Activated T-helper 2 cell treated with anti-CD3 and anti-CD28 coated beads, Interferon-gamma antibody, Interleukin-2, Interleukin-4, amounts not matched to agents 10 μg/mL and 5 μg/mL and 100 μg/mL, durations not matched to agents 14 hours and 24 hours and 36 hours (primary cell): ENCODE results near the gene SPATS1. TPM values are rescaled to one million over a fixed set of nuclear protein-coding genes. Genes with fewer than 3 reads are reported as not detected.

ENCODE experiments used
- DNase-seq: peaks from one replicate; pipeline ENCODE4 v3.0.0; 2021; ENCODE audit warnings: low spot score
- H3K27ac Mint-ChIP-seq: one replicate; pipeline ENCODE4 v1.8.0; 2021; ENCODE audit warnings: mixed read lengths
- H3K27me3 Mint-ChIP-seq: one replicate; pipeline ENCODE4 v1.8.0; 2021; ENCODE audit warnings: low read depth, mixed read lengths
- H3K36me3 Mint-ChIP-seq: one replicate; pipeline ENCODE4 v1.8.0; 2021; ENCODE audit warnings: low read depth, mixed read lengths
- H3K4me1 Mint-ChIP-seq: one replicate; pipeline ENCODE4 v1.8.0; 2021; ENCODE audit warnings: low read depth, mixed read lengths
- H3K4me3 Mint-ChIP-seq: one replicate; pipeline ENCODE4 v1.8.0; 2021; ENCODE audit warnings: low read depth, mild to moderate bottlenecking, moderate library complexity, mixed read lengths
- H3K9me3 Mint-ChIP-seq: one replicate; pipeline ENCODE4 v1.8.0; 2021; ENCODE audit warnings: mixed read lengths
- intact Hi-C: fragments of 100-400 bp; cut with micrococcal nuclease; formaldehyde crosslinking; loops from one replicate; pipeline ENCODE4 v1.15.1; 2023
- total RNA-seq: library from RNA; stranded (reverse); gene quantifications from 2 replicates; pipeline ENCODE4 v1.2.3, GENCODE V29; 2022

The SPATS1 gene
- total RNA-seq, 1 donor from 2014 or later: not detected

- Mint-ChIP-seq H3K27ac (peak within 1 kb of the TSS; percentile 98), H3K36me3 (peaks cover 41% of the 10 kb centered on the region), H3K9me3 (no peaks in the 10 kb centered on the region), H3K27me3 (peaks cover 17% of the 10 kb centered on the region), H3K4me1 (peaks cover 33% of the 10 kb centered on the region), H3K4me3 (peak within 1 kb of the TSS; percentile 96)
- peak; percentile 94 for DNase-seq
- intact Hi-C loops: loop anchor here (2.0 to 5.0 kb wide), 2 partner anchors 120 to 261 kb away; partner anchors contain the start of genes MRPL14, NFKBIE and TMEM63B
Measured at GRCh38 chr6:44387346-44388134, 45.1 kb downstream of the SPATS1 start, which contains the start of gene CDC5L. Gene CDC5L, plus strand, starts transcription at chr6:44387706. Its CDS starts 118 bp downstream, at chr6:44387824.

- intact Hi-C loops: loop anchor here (5.0 kb wide), 1 partner anchor 121 kb away; the partner anchor contains the start of gene NFKBIE
- H3K4me1 Mint-ChIP-seq: peaks cover 33% of the 10 kb centered on the region
- H3K27me3 Mint-ChIP-seq: peaks cover 17% of the 10 kb centered on the region
- peaks cover 45% of the 10 kb centered on the region for H3K36me3 Mint-ChIP-seq
- no peaks in the 10 kb centered on the region for H3K9me3 Mint-ChIP-seq
- peak overlapping the region; percentile 98 for H3K27ac Mint-ChIP-seq
- DNase-seq: no peak
- H3K4me3 Mint-ChIP-seq: peak overlapping the region; percentile 96
Measured at GRCh38 chr6:44388135-44388487, 45.7 kb downstream of the SPATS1 start.

GRCh38 chr6:44388887-44389286, 46.4 kb downstream of the SPATS1 start:
- H3K9me3 Mint-ChIP-seq: no peaks in the 10 kb centered on the region
- peaks cover 53% of the 10 kb centered on the region for H3K36me3 Mint-ChIP-seq
- H3K27me3 Mint-ChIP-seq: peaks cover 12% of the 10 kb centered on the region
- H3K27ac Mint-ChIP-seq: peak overlapping the region; percentile 98
- no peak for DNase-seq
- peak overlapping the region; percentile 96 for H3K4me3 Mint-ChIP-seq
- intact Hi-C loops: loop anchor here (5.0 kb wide), 1 partner anchor 122 kb away; the partner anchor contains the start of gene NFKBIE
- H3K4me1 Mint-ChIP-seq: peaks cover 33% of the 10 kb centered on the region

GRCh38 chr6:44390158-44390683, 47.8 kb downstream of the SPATS1 start:
- intact Hi-C loops: no loop called here
- Mint-ChIP-seq H3K36me3 (peaks cover 64% of the 10 kb centered on the region), H3K27me3 (peaks cover 4% of the 10 kb centered on the region), H3K4me1 (peaks cover 33% of the 10 kb centered on the region), H3K9me3 (no peaks in the 10 kb centered on the region), H3K27ac (no peak overlapping the region), H3K4me3 (peak overlapping the region; percentile 7)
- DNase-seq: no peak

Other genes with a start within 250 kb of the SPATS1 start
- gene MRPL14, start 215.2 kb upstream of the SPATS1 start, total RNA-seq: 67.3 and 70.3 TPM in 2 replicates
- gene TMEM63B, start 215.1 kb upstream of the SPATS1 start, total RNA-seq: 20.3 and 23.6 TPM in 2 replicates
- gene CAPN11, start 183.8 kb upstream of the SPATS1 start, total RNA-seq: 0.09 and 0.30 TPM in 2 replicates
- gene MYMX, start 125.7 kb upstream of the SPATS1 start, total RNA-seq: not detected in 2 replicates
- gene SLC29A1, start 119.1 kb upstream of the SPATS1 start, total RNA-seq: 125 and 134 TPM in 2 replicates
- gene HSP90AB1, start 95.5 kb upstream of the SPATS1 start, total RNA-seq: 2,402 and 2,404 TPM in 2 replicates
- gene SLC35B2, start 85.1 kb upstream of the SPATS1 start, total RNA-seq: 27.6 and 29.6 TPM in 2 replicates
- 23.8 and 25.1 TPM in 2 replicates for gene NFKBIE, start 77.1 kb upstream of the SPATS1 start, total RNA-seq
- gene TMEM151B, start 72.2 kb upstream of the SPATS1 start, total RNA-seq: 0.05 TPM in 1 of 2 replicates, not detected in the other
- gene AARS2, start 29.3 kb upstream of the SPATS1 start, total RNA-seq: 21.6 and 22.9 TPM in 2 replicates
- 27.7 and 28.1 TPM in 2 replicates for gene CDC5L, start 45.1 kb downstream of the SPATS1 start, total RNA-seq